Trophoblast cell (in vitro differentiated cells and primary cell): ENCODE data around the gene ATG13.
A peak's percentile ranks its signal among the peaks of the same experiment; 100 is the strongest.

Experiments
- DNase-seq, 2 donors: peaks; one replicate each; pipeline ENCODE4 v3.0.0-alpha.2; 2016
- H2AFZ ChIP-seq: 2 replicates; pipeline ENCODE4 v1.6.1; 2013; ENCODE audit warnings: low read length, moderate library complexity, mild to moderate bottlenecking; ENCODE audit not compliant: insufficient read depth, poor library complexity
- H2AK5ac ChIP-seq: 2 replicates; pipeline ENCODE4 v1.6.1; 2013; ENCODE audit warnings: mild to moderate bottlenecking, low read length
- H2BK120ac ChIP-seq: 2 replicates; pipeline ENCODE4 v1.6.1; 2013; ENCODE audit warnings: low read length, mild to moderate bottlenecking, moderate library complexity; ENCODE audit not compliant: insufficient read depth, poor library complexity
- H2BK12ac ChIP-seq: 2 replicates; pipeline ENCODE4 v1.6.1; 2013; ENCODE audit warnings: mild to moderate bottlenecking, low read length, moderate library complexity
- H2BK5ac ChIP-seq: 2 replicates; pipeline ENCODE4 v1.6.1; 2013; ENCODE audit warnings: low read length, low read depth, moderate library complexity, mild to moderate bottlenecking; ENCODE audit not compliant: poor library complexity
- H3K14ac ChIP-seq: 2 replicates; pipeline ENCODE4 v1.6.1; 2013; ENCODE audit warnings: mild to moderate bottlenecking, low read length
- H3K18ac ChIP-seq: 2 replicates; pipeline ENCODE4 v1.6.1; 2013; ENCODE audit warnings: mild to moderate bottlenecking, low read length
- H3K23ac ChIP-seq: 2 replicates; pipeline ENCODE4 v1.6.1; 2013; ENCODE audit warnings: low read length
- H3K27ac ChIP-seq: 2 replicates; pipeline ENCODE4 v1.5.1; 2013; ENCODE audit warnings: low read depth, mild to moderate bottlenecking, inconsistent platforms, low read length, moderate library complexity
- H3K27me3 ChIP-seq: 2 replicates; pipeline ENCODE4 v1.6.1; 2013; ENCODE audit warnings: inconsistent platforms, mild to moderate bottlenecking, low read length, moderate library complexity; ENCODE audit not compliant: insufficient read depth
- H3K36me3 ChIP-seq, 2 experiments: 1 replicate in 1 of 2; 2 replicates in 1 of 2; pipeline ENCODE4 v1.6.1; 2013; ENCODE audit warnings: low read length in 2 of 2, mild to moderate bottlenecking in 2 of 2, moderate library complexity in 1 of 2; ENCODE audit not compliant: insufficient read depth in 2 of 2, control insufficient read depth in 1 of 2
- H3K4ac ChIP-seq: 2 replicates; pipeline ENCODE4 v1.6.1; 2013; ENCODE audit warnings: low read depth, mild to moderate bottlenecking, low read length, moderate library complexity
- H3K4me1 ChIP-seq, 2 experiments: 1 replicate in 1 of 2; 2 replicates in 1 of 2; pipeline ENCODE4 v1.6.1; 2013; ENCODE audit warnings: low read length in 2 of 2, mild to moderate bottlenecking in 2 of 2, moderate library complexity in 1 of 2; ENCODE audit not compliant: insufficient read depth in 2 of 2, control insufficient read depth in 1 of 2
- H3K4me2 ChIP-seq: 2 replicates; pipeline ENCODE4 v1.6.1; 2013; ENCODE audit warnings: inconsistent platforms, mild to moderate bottlenecking, low read length, moderate library complexity
- H3K4me3 ChIP-seq: 2 replicates; pipeline ENCODE4 v1.5.1; 2013; ENCODE audit warnings: mild to moderate bottlenecking, low read depth, low read length, inconsistent platforms
- H3K79me1 ChIP-seq: one replicate; pipeline ENCODE4 v1.6.1; 2013; ENCODE audit warnings: low read length
- H3K79me2 ChIP-seq: 2 replicates; pipeline ENCODE4 v1.6.1; 2013; ENCODE audit warnings: low read length, mild to moderate bottlenecking; ENCODE audit not compliant: control insufficient read depth, insufficient read depth, poor library complexity
- H3K9ac ChIP-seq: 2 replicates; pipeline ENCODE4 v1.6.1; 2013; ENCODE audit warnings: mild to moderate bottlenecking, low read length
- H3K9me3 ChIP-seq: 2 replicates; pipeline ENCODE4 v1.6.1; 2013; ENCODE audit warnings: low read depth, mild to moderate bottlenecking, control low read depth, inconsistent platforms, low read length; ENCODE audit not compliant: insufficient read depth
- H4K12ac ChIP-seq: 2 replicates; pipeline ENCODE4 v1.6.1; 2013; ENCODE audit warnings: low read depth, mild to moderate bottlenecking, low read length, moderate library complexity
- H4K8ac ChIP-seq: 2 replicates; pipeline ENCODE4 v1.6.1; 2013; ENCODE audit warnings: low read depth, mild to moderate bottlenecking, low read length, moderate library complexity
- H4K91ac ChIP-seq: one replicate; pipeline ENCODE4 v1.6.1; 2013; ENCODE audit warnings: low read depth, mild to moderate bottlenecking, low read length, moderate library complexity
- WGBS: extraction: QIAGEN DNeasy Blood & Tissue Kit; methylation state at CpG from one replicate; pipeline ENCODE4 v1.1.7; 2013; ENCODE audit warnings: missing lambda C conversion rate; ENCODE audit not compliant: insufficient read length, insufficient coverage; ENCODE audit errors: extremely low coverage; 5-methylcytosine and 5-hydroxymethylcytosine counted together

ATG13 gene

GRCh38 chr11:46609386-46609785, 8.0 kb upstream of the ATG13 start:
- no peak overlapping the region for H4K12ac ChIP-seq
- no peak overlapping the region for H2BK120ac ChIP-seq
- H3K36me3 ChIP-seq = peaks cover 0 to 3% of the 10 kb centered on the region in 2 experiments
- no peak overlapping the region for H3K23ac ChIP-seq
- H2BK12ac ChIP-seq = no peak overlapping the region
- H3K79me2 ChIP-seq = no peaks in the 10 kb centered on the region
- no peaks in the 10 kb centered on the region for H3K9me3 ChIP-seq
- no peak overlapping the region for H3K9ac ChIP-seq
- no peak overlapping the region for H3K18ac ChIP-seq
- H3K27ac ChIP-seq = no peak overlapping the region
- no CpG with 5 or more reads among the region's 6 CpGs for WGBS
- no peak overlapping the region for H4K91ac ChIP-seq
- no peaks in the 10 kb centered on the region for H3K27me3 ChIP-seq
- H3K4me3 ChIP-seq = no peak overlapping the region
- H3K4me2 ChIP-seq = no peak overlapping the region
- DNase-seq = peak; percentile 24 to 57
- no peaks in the 10 kb centered on the region for H3K4me1 ChIP-seq
- no peaks in the 10 kb centered on the region for H3K79me1 ChIP-seq
- H2BK5ac ChIP-seq = no peak overlapping the region
- H2AFZ ChIP-seq = no peak overlapping the region
- no peak overlapping the region for H3K4ac ChIP-seq
- no peak overlapping the region for H4K8ac ChIP-seq
- H3K14ac ChIP-seq = no peak overlapping the region
- H2AK5ac ChIP-seq = no peak overlapping the region

GRCh38 chr11:46611526-46612304, 5.6 kb upstream of the ATG13 start:
- H3K4ac ChIP-seq = no peak overlapping the region
- no CpG with 5 or more reads among the region's 5 CpGs for WGBS
- H3K79me1 ChIP-seq = peaks cover under 1% of the 10 kb centered on the region
- H3K23ac ChIP-seq = no peak overlapping the region
- no peak overlapping the region for H3K14ac ChIP-seq
- peaks cover 0 to 3% of the 10 kb centered on the region in 2 experiments for H3K36me3 ChIP-seq
- H4K91ac ChIP-seq = no peak overlapping the region
- no peak overlapping the region for H4K8ac ChIP-seq
- no peak overlapping the region for H3K9ac ChIP-seq
- no peak overlapping the region for H2AFZ ChIP-seq
- no peaks in the 10 kb centered on the region for H3K79me2 ChIP-seq
- no peak overlapping the region for H3K4me2 ChIP-seq
- H2BK120ac ChIP-seq = no peak overlapping the region
- H2AK5ac ChIP-seq = no peak overlapping the region
- H3K18ac ChIP-seq = no peak overlapping the region
- H2BK12ac ChIP-seq = no peak overlapping the region
- H3K9me3 ChIP-seq = no peaks in the 10 kb centered on the region
- no peak overlapping the region for H4K12ac ChIP-seq
- no peak overlapping the region for H2BK5ac ChIP-seq
- no peak for DNase-seq
- peaks cover 3 to 4% of the 10 kb centered on the region in 2 experiments for H3K4me1 ChIP-seq
- no peak overlapping the region for H3K4me3 ChIP-seq
- H3K27me3 ChIP-seq = no peaks in the 10 kb centered on the region
- H3K27ac ChIP-seq = no peak overlapping the region

GRCh38 chr11:46612326-46612725, 5.0 kb upstream of the ATG13 start:
- H3K4me3 ChIP-seq = no peak overlapping the region
- H2AK5ac ChIP-seq = no peak overlapping the region
- H4K91ac ChIP-seq = no peak overlapping the region
- WGBS = no CpG with 5 or more reads among the region's 2 CpGs
- peaks cover 0 to 3% of the 10 kb centered on the region in 2 experiments for H3K36me3 ChIP-seq
- H3K27me3 ChIP-seq = no peaks in the 10 kb centered on the region
- no peak overlapping the region for H2AFZ ChIP-seq
- no peak overlapping the region for H3K27ac ChIP-seq
- no peak overlapping the region for H2BK120ac ChIP-seq
- no peak overlapping the region for H3K18ac ChIP-seq
- peaks cover 4% of the 10 kb centered on the region for H3K79me1 ChIP-seq
- H2BK12ac ChIP-seq = no peak overlapping the region
- H3K14ac ChIP-seq = no peak overlapping the region
- DNase-seq = no peak
- H3K79me2 ChIP-seq = no peaks in the 10 kb centered on the region
- H3K9me3 ChIP-seq = no peaks in the 10 kb centered on the region
- no peak overlapping the region for H3K4ac ChIP-seq
- no peak overlapping the region for H2BK5ac ChIP-seq
- H4K12ac ChIP-seq = no peak overlapping the region
- no peak overlapping the region for H3K4me2 ChIP-seq
- no peak overlapping the region for H3K9ac ChIP-seq
- no peak overlapping the region for H3K23ac ChIP-seq
- H3K4me1 ChIP-seq = peaks cover 3 to 4% of the 10 kb centered on the region in 2 experiments
- H4K8ac ChIP-seq = no peak overlapping the region

GRCh38 chr11:46615756-46616155, 1.6 kb upstream of the ATG13 start:
- H3K4me2 ChIP-seq = no peak overlapping the region
- H2AK5ac ChIP-seq = no peak overlapping the region
- H3K23ac ChIP-seq = no peak overlapping the region
- H4K8ac ChIP-seq = no peak overlapping the region
- no CpG with 5 or more reads among the region's 7 CpGs for WGBS
- no peak overlapping the region for H3K14ac ChIP-seq
- peaks cover 9% of the 10 kb centered on the region for H3K79me2 ChIP-seq
- no peak overlapping the region for H2BK12ac ChIP-seq
- no peak overlapping the region for H2AFZ ChIP-seq
- H3K9me3 ChIP-seq = no peaks in the 10 kb centered on the region
- H2BK5ac ChIP-seq = no peak overlapping the region
- H2BK120ac ChIP-seq = no peak overlapping the region
- DNase-seq = no peak
- H3K79me1 ChIP-seq = peaks cover 10% of the 10 kb centered on the region
- H3K4me1 ChIP-seq = peaks cover 5 to 6% of the 10 kb centered on the region in 2 experiments
- no peak overlapping the region for H3K27ac ChIP-seq
- H3K18ac ChIP-seq = no peak overlapping the region
- H3K9ac ChIP-seq = peak overlapping the region; percentile 41
- peaks cover 7% of the 10 kb centered on the region in 2 experiments for H3K36me3 ChIP-seq
- no peaks in the 10 kb centered on the region for H3K27me3 ChIP-seq
- H4K12ac ChIP-seq = no peak overlapping the region
- H3K4ac ChIP-seq = no peak overlapping the region
- no peak overlapping the region for H4K91ac ChIP-seq
- H3K4me3 ChIP-seq = no peak overlapping the region
